B cell (primary cell): ENCODE data around the gene RIPPLY1. TPM values are rescaled to one million over a fixed set of nuclear protein-coding genes. Genes with fewer than 3 reads are reported as not detected.

ENCODE experiments used
- ATAC-seq: fragments of 200-7000 bp; cut with Tn5 transposase; one replicate; pipeline ENCODE4 v1.10.0; 2021; ENCODE audit warnings: low read depth, mild to moderate bottlenecking, moderate number of reproducible peaks, moderate library complexity
- CTCF ChIA-PET: fragments of 350-600 bp; sonication (Branson Sonifier 250); formaldehyde crosslinking; loops from one replicate; lab custom pipeline; 2021; ENCODE audit warnings: antibody characterized with exemption, inconsistent platforms; lab: Charles Lee
- POLR2A ChIA-PET: fragments of 350-600 bp; sonication (Branson Sonifier 250); formaldehyde crosslinking; loops from one replicate; lab custom pipeline; 2021; ENCODE audit warnings: antibody characterized with exemption; lab: Charles Lee
- DNase-seq: peaks from one replicate; pipeline ENCODE4 v3.0.0; 2013
- H2AFZ ChIP-seq: 2 replicates; pipeline ENCODE4 v1.6.1; 2012; ENCODE audit warnings: mild to moderate bottlenecking, low read depth, low read length; ENCODE audit not compliant: insufficient read depth, poor library complexity, severe bottlenecking
- H3K27ac ChIP-seq, 2 donors: 1 replicate in 1 of 2; 2 replicates in 1 of 2; pipeline ENCODE4 v1.5.1; 2012 to 2013; ENCODE audit warnings: low read length in 2 of 2, mild to moderate bottlenecking in 2 of 2, moderate library complexity in 1 of 2
- H3K27me3 ChIP-seq, 4 experiments: fragments of 200-600 bp in 1 of 4; sonication (generic) in 1 of 4; replicated peaks in 1 of 4; 1 replicate in 2 of 4; 2 replicates in 2 of 4; pipeline versions ENCODE4 v1.6.1 to v1.7.0; 2013 to 2016; ENCODE audit warnings: low read length in 3 of 4, mild to moderate bottlenecking in 2 of 4, mixed read lengths in 1 of 4, moderate library complexity in 1 of 4; ENCODE audit not compliant: insufficient read depth in 4 of 4, control insufficient read depth in 3 of 4; ENCODE audit errors: control extremely low read depth in 1 of 4
- H3K36me3 ChIP-seq, 2 experiments: replicated peaks in 1 of 2; 1 replicate in 1 of 2; 2 replicates in 1 of 2; pipeline versions ENCODE4 v1.6.1 to v1.7.1; 2013; ENCODE audit warnings: low read length in 1 of 2; ENCODE audit not compliant: insufficient read depth in 2 of 2, control insufficient read depth in 1 of 2; ENCODE audit errors: control extremely low read depth in 1 of 2, extremely low read depth in 1 of 2
- H3K4me1 ChIP-seq, 2 donors: fragments of 200-600 bp in 1 of 2; sonication (generic) in 1 of 2; 1 replicate in 1 of 2; 2 replicates in 1 of 2; pipeline versions ENCODE4 v1.5.1 to v1.6.1; 2013 to 2017; ENCODE audit warnings: low read length in 2 of 2; ENCODE audit not compliant: control insufficient read depth in 2 of 2, insufficient read depth in 2 of 2
- H3K4me2 ChIP-seq: replicated peaks from 2 replicates; pipeline ENCODE3; 2012; ENCODE audit warnings: mild to moderate bottlenecking, low read depth, low read length; ENCODE audit not compliant: poor library complexity, severe bottlenecking
- H3K4me3 ChIP-seq, 5 experiments: fragments of 200-600 bp in 1 of 5; sonication (generic) in 1 of 5; 1 replicate in 3 of 5; 2 replicates in 2 of 5; pipeline versions ENCODE4 v1.5.1 to v1.7.0; 2011 to 2016; ENCODE audit warnings: low read length in 4 of 5, mild to moderate bottlenecking in 4 of 5, low read depth in 2 of 5, control low read depth in 1 of 5, moderate library complexity in 1 of 5; ENCODE audit not compliant: insufficient read depth in 1 of 5; ENCODE audit errors: control extremely low read depth in 1 of 5, extremely low read depth in 1 of 5
- H3K79me2 ChIP-seq: fragments of 200-600 bp; sonication (generic); one replicate; pipeline ENCODE4 v1.6.0; 2016; ENCODE audit warnings: low read length; ENCODE audit not compliant: control insufficient read depth, insufficient read depth
- H3K9ac ChIP-seq: fragments of 200-600 bp; sonication (generic); 2 replicates; pipeline ENCODE4 v1.6.1; 2017; ENCODE audit warnings: mild to moderate bottlenecking, low read length, moderate library complexity
- H3K9me3 ChIP-seq, 3 donors: one replicate each; pipeline versions ENCODE4 v1.6.1 to v1.7.1; 2013; ENCODE audit warnings: low read length in 2 of 3; ENCODE audit not compliant: control insufficient read depth in 2 of 3, insufficient read depth in 1 of 3; ENCODE audit errors: control extremely low read depth in 1 of 3
- H4K20me1 ChIP-seq: 2 replicates; pipeline ENCODE4 v1.6.0; 2012; ENCODE audit warnings: mild to moderate bottlenecking, low read length; ENCODE audit not compliant: insufficient read depth, control insufficient read depth, poor library complexity, severe bottlenecking
- H3K27ac Mint-ChIP-seq: one replicate; pipeline ENCODE4 v1.8.0; 2021; ENCODE audit warnings: mixed read lengths
- H3K27me3 Mint-ChIP-seq: one replicate; pipeline ENCODE4 v1.8.0; 2021; ENCODE audit warnings: mixed read lengths
- H3K4me1 Mint-ChIP-seq: one replicate; pipeline ENCODE4 v1.8.0; 2021; ENCODE audit warnings: mixed read lengths
- H3K4me3 Mint-ChIP-seq: one replicate; pipeline ENCODE4 v1.8.0; 2021; ENCODE audit warnings: mixed read lengths
- H3K9me3 Mint-ChIP-seq: one replicate; pipeline ENCODE4 v1.8.0; 2022; ENCODE audit warnings: mixed read lengths; ENCODE audit not compliant: insufficient read depth
- CTCF ChIP-seq: fragments of 200-600 bp; IDR thresholded peaks from one replicate; pipeline ENCODE4 v1.8.0; 2022; ENCODE audit warnings: antibody characterized with exemption, mild to moderate bottlenecking
- EZH2 ChIP-seq: IDR thresholded peaks from 2 replicates; pipeline ENCODE4 v1.6.1; 2012; ENCODE audit warnings: borderline replicate concordance, low read depth, mild to moderate bottlenecking, moderate library complexity, low read length; ENCODE audit not compliant: insufficient read depth, poor library complexity, severe bottlenecking
- WGBS: methylation state at CpG from one replicate; pipeline ENCODE4 v1.1.5; 2013; ENCODE audit warnings: missing lambda C conversion rate; ENCODE audit not compliant: insufficient coverage; 5-methylcytosine and 5-hydroxymethylcytosine counted together
- intact Hi-C: fragments of 100-400 bp; cut with micrococcal nuclease; formaldehyde crosslinking; loops from one replicate; pipeline ENCODE4 v1.10.0; 2022
- polyA plus RNA-seq: library from polyadenylated mRNA; depleted of rRNA; stranded (reverse); fragments of >200 nt; gene quantifications from 2 replicates; pipeline ENCODE4 v1.2.3, GENCODE V29; 2012
- total RNA-seq, 2 donors: library from RNA; stranded (reverse); fragments of 120-200 nt in 1 of 2; gene quantifications; 1 replicate in 1 of 2; 2 replicates in 1 of 2; pipeline versions ENCODE4 v1.2.3 to v1.2.4, GENCODE V29; 2013 to 2022

RIPPLY1 gene
- total and polyA plus RNA-seq, 2 donors (not counting 1 experiment from before 2014, with no cell fraction given): not detected

GRCh38 chrX:106894978-106895452 is 8.1 kb downstream of the RIPPLY1 start:
- Mint-ChIP-seq H3K27me3 (no peaks in the 10 kb centered on the region), H3K4me1 (no peaks in the 10 kb centered on the region), H3K4me3 (no peak overlapping the region), H3K27ac (no peak overlapping the region), H3K9me3 (no peaks in the 10 kb centered on the region)
- Histone ChIP-seq H3K4me2 (no peak overlapping the region), H2AFZ (no peak overlapping the region), H3K9me3 (no peaks in the 10 kb centered on the region), H3K9ac (no peak overlapping the region), H3K4me1 (no peaks in the 10 kb centered on the region), H3K36me3 (no peaks in the 10 kb centered on the region), H3K79me2 (no peaks in the 10 kb centered on the region), H3K27me3 (peaks cover 0 to 3% (median 0%) of the 10 kb centered on the region in 4 experiments), H4K20me1 (no peaks in the 10 kb centered on the region), H3K27ac (no peak overlapping the region), H3K4me3 (no peak overlapping the region)
- TF ChIP-seq CTCF: no peak
- no peak for TF ChIP-seq EZH2
- intact Hi-C loops: loop anchor here (1.0 to 10.0 kb wide), 3 partner anchors 530 to 999 kb away; no protein-coding TSS in a partner anchor
- no peak for ATAC-seq
- ChIA-PET POLR2A (no interaction called here), CTCF (interaction anchor here (1.0 to 2.5 kb wide), 4 partner anchors 8 to 999 kb away, joined by 4 to 10 read pairs (median 6); partner anchors contain the start of gene RIPPLY1)
- WGBS: 78% methylated on average over 1 of the region's 3 CpGs
- DNase-seq: no peak

GRCh38 chrX:106894392-106894909 is 8.7 kb downstream of the RIPPLY1 start:
- H3K4me2 ChIP-seq: no peak overlapping the region
- intact Hi-C loops: loop anchor here (1.0 to 10.0 kb wide), 3 partner anchors 530 to 1000 kb away; no protein-coding TSS in a partner anchor
- no peaks in the 10 kb centered on the region for H3K9me3 ChIP-seq
- Mint-ChIP-seq H3K9me3 (no peaks in the 10 kb centered on the region), H3K4me1 (no peaks in the 10 kb centered on the region), H3K4me3 (no peak overlapping the region), H3K27me3 (no peaks in the 10 kb centered on the region), H3K27ac (no peak overlapping the region)
- H3K9ac ChIP-seq: no peak overlapping the region
- no peak overlapping the region for H2AFZ ChIP-seq
- no peaks in the 10 kb centered on the region for H3K4me1 ChIP-seq
- DNase-seq (peak; percentile 49), ATAC-seq (peak; percentile 47)
- CTCF ChIA-PET: interaction anchor here (1.0 to 2.5 kb wide), 5 partner anchors 8 to 1000 kb away, joined by 3 to 10 read pairs (median 5); partner anchors contain the start of gene RIPPLY1
- H3K36me3 ChIP-seq: no peaks in the 10 kb centered on the region
- POLR2A ChIA-PET: no interaction called here
- H3K79me2 ChIP-seq: no peaks in the 10 kb centered on the region
- H4K20me1 ChIP-seq: no peaks in the 10 kb centered on the region
- H3K27me3 ChIP-seq: peaks cover 0 to 3% (median 0%) of the 10 kb centered on the region in 4 experiments
- no CpG with 5 or more reads among the region's 6 CpGs for whole genome bisulfite sequencing
- no peak overlapping the region for H3K4me3 ChIP-seq
- no peak overlapping the region for H3K27ac ChIP-seq
- TF ChIP-seq CTCF: peak; percentile 73
- TF ChIP-seq EZH2: no peak
